GM12878 (cell line): Measurements from ENCODE around the gene DOCK2. TPM values are rescaled to one million over a fixed set of nuclear protein-coding genes. Genes with fewer than 3 reads are reported as not detected.
"Not testable (repeated sequence)": the region's sequence is repeated elsewhere in the genome, so short reads cannot be mapped to it uniquely, and the experiment has no call there.

Source experiments
- ATAC-seq: fragments of 200-7000 bp; cut with Tn5 transposase; 3 replicates; pipeline ENCODE4 v1.9.1; 2020; ENCODE audit warnings: mild to moderate bottlenecking, moderate library complexity
- BruUV-seq: library from RNA; stranded (reverse); fragments of 400-500 nt; replicated peaks from 2 replicates; lab custom pipeline; 2021; lab: Mats Ljungman, UMichigan
- CTCF ChIA-PET: fragments of 300-600 bp; sonication (Branson Sonifier 250); formaldehyde crosslinking; extraction: SDS; loops from one replicate; lab custom pipeline; 2021; ENCODE audit warnings: inconsistent platforms; lab: Yijun Ruan, JAX
- POLR2A ChIA-PET: fragments of 350-600 bp; formaldehyde crosslinking; extraction: SDS; loops from one replicate; lab custom pipeline; 2021; ENCODE audit warnings: inconsistent platforms; lab: Charles Lee
- RAD21 ChIA-PET: fragments of 300-600 bp; sonication (Branson Sonifier 250); formaldehyde crosslinking; loops from one replicate; lab custom pipeline; 2023; ENCODE audit warnings: antibody characterized with exemption; ENCODE audit not compliant: unreplicated experiment; lab: Charles Lee
- SMC1A ChIA-PET: fragments of 300-600 bp; sonication (Branson Sonifier 250); formaldehyde crosslinking; loops from one replicate; lab custom pipeline; 2023; ENCODE audit not compliant: unreplicated experiment, uncharacterized antibody; lab: Charles Lee
- DNase-seq: peaks from one replicate; pipeline ENCODE4 v3.0.0-alpha.2; 2011; ENCODE audit warnings: low read depth, low spot score
- FAIRE-seq: peaks from 3 replicates; lab custom pipeline; 2011; peaks lifted over from hg19 to GRCh38; lab: Jason Lieb, UNC
- H2AFZ ChIP-seq: 2 replicates; pipeline ENCODE4 v1.6.0; 2011; ENCODE audit warnings: low read depth, low read length, control low read depth; ENCODE audit not compliant: control insufficient read depth
- H3K27ac ChIP-seq: 2 replicates; pipeline ENCODE4 v1.5.1; 2011; ENCODE audit warnings: control low read depth; ENCODE audit not compliant: control insufficient read depth, insufficient read depth
- H3K27me3 ChIP-seq, 2 experiments: replicated peaks in 1 of 2; 2 replicates each; pipeline versions ENCODE4 v1.6.0 to v1.6.1; 2011; ENCODE audit warnings: low read length in 1 of 2; ENCODE audit not compliant: control insufficient read depth in 2 of 2, insufficient read depth in 2 of 2
- H3K36me3 ChIP-seq, 2 experiments: 2 replicates each; pipeline ENCODE4 v1.5.1; 2011; ENCODE audit warnings: low read length in 1 of 2; ENCODE audit not compliant: control insufficient read depth in 2 of 2, insufficient read depth in 2 of 2
- H3K4me1 ChIP-seq: 2 replicates; pipeline ENCODE4 v1.6.1; 2011; ENCODE audit warnings: mild to moderate bottlenecking, low read length, moderate library complexity, mixed read lengths; ENCODE audit not compliant: control insufficient read depth, insufficient read depth
- H3K4me2 ChIP-seq: 2 replicates; pipeline ENCODE4 v1.6.0; 2011; ENCODE audit warnings: control low read depth; ENCODE audit not compliant: control insufficient read depth, insufficient read depth
- H3K4me3 ChIP-seq: fragments of 200-600 bp; sonication (generic); 2 replicates; pipeline ENCODE4 v1.5.1; 2016
- H3K79me2 ChIP-seq: 2 replicates; pipeline ENCODE4 v1.6.0; 2011; ENCODE audit warnings: low read length; ENCODE audit not compliant: control insufficient read depth, insufficient read depth
- H3K9ac ChIP-seq: 2 replicates; pipeline ENCODE4 v1.8.0; 2011; ENCODE audit warnings: low read length, control low read depth, mixed read lengths; ENCODE audit not compliant: control insufficient read depth, insufficient read depth
- H3K9me3 ChIP-seq: replicated peaks from 3 replicates; pipeline ENCODE4 v1.5.1; 2011; ENCODE audit warnings: mild to moderate bottlenecking, low read length; ENCODE audit not compliant: control insufficient read depth, insufficient read depth
- H4K20me1 ChIP-seq: 2 replicates; pipeline ENCODE4 v1.6.0; 2011; ENCODE audit not compliant: control insufficient read depth, insufficient read depth
- CUX1 ChIP-seq: IDR thresholded peaks from 2 replicates; pipeline ENCODE4 v1.6.1; 2012; ENCODE audit warnings: improper control_type of control experiment, low read depth, low read length; ENCODE audit not compliant: insufficient replicate concordance
- EP300 ChIP-seq, 2 experiments: fragments of 150-350 bp in 1 of 2; IDR thresholded peaks; 2 replicates each; pipeline ENCODE4 v1.6.1; 2011 to 2012; ENCODE audit warnings: low read depth in 2 of 2, low read length in 2 of 2, borderline replicate concordance in 1 of 2, improper control_type of control experiment in 1 of 2, inconsistent platforms in 1 of 2; ENCODE audit not compliant: control insufficient read depth in 1 of 2
- IKZF2 ChIP-seq, 2 experiments: fragments of 450-650 bp; IDR thresholded peaks; 2 replicates each; pipeline ENCODE4 v1.6.1; 2017; ENCODE audit warnings: mild to moderate bottlenecking in 2 of 2, moderate library complexity in 2 of 2
- KDM1A ChIP-seq: fragments of 200-600 bp; sonication (generic); IDR thresholded peaks from 2 replicates; pipeline ENCODE4 v1.6.1; 2016; ENCODE audit warnings: borderline replicate concordance
- MEF2B ChIP-seq: fragments of 450-650 bp; IDR thresholded peaks from 2 replicates; pipeline ENCODE4 v1.6.1; 2018; ENCODE audit warnings: mild to moderate bottlenecking, moderate library complexity; ENCODE audit not compliant: partially characterized antibody, poor library complexity, severe bottlenecking
- RUNX3 ChIP-seq: IDR thresholded peaks from 2 replicates; pipeline ENCODE4 v1.6.1; 2012; ENCODE audit warnings: low read length, inconsistent platforms
- SPI1 ChIP-seq: IDR thresholded peaks from 2 replicates; pipeline ENCODE4 v1.6.1; 2011; ENCODE audit warnings: low read depth, mild to moderate bottlenecking, low read length, moderate library complexity, borderline replicate concordance; ENCODE audit not compliant: insufficient read depth
- STAT1 ChIP-seq: fragments of 450-650 bp; conservative IDR thresholded peaks from 2 replicates; pipeline ENCODE4 v1.6.1; 2014; ENCODE audit warnings: antibody characterized with exemption, mild to moderate bottlenecking
- SUPT20H ChIP-seq: IDR thresholded peaks from 2 replicates; pipeline ENCODE4 v1.6.1; 2011; ENCODE audit warnings: low read depth, mild to moderate bottlenecking, low read length, moderate library complexity, borderline replicate concordance; ENCODE audit not compliant: control insufficient read depth
- USF2 ChIP-seq: IDR thresholded peaks from 2 replicates; pipeline ENCODE4 v1.6.1; 2011; ENCODE audit warnings: low read depth, low read length, improper control_type of control experiment, borderline replicate concordance
- ZNF622 ChIP-seq: fragments of 450-650 bp; IDR thresholded peaks from 2 replicates; pipeline ENCODE4 v1.6.1; 2017; ENCODE audit warnings: mild to moderate bottlenecking, inconsistent platforms
- WGBS: methylation state at CpG from one replicate; pipeline ENCODE4 v1.1.6; 2016; ENCODE audit warnings: low lambda C conversion rate; ENCODE audit not compliant: insufficient replicate concordance, insufficient coverage; ENCODE audit errors: missing lambda C conversion rate; 5-methylcytosine and 5-hydroxymethylcytosine counted together
- in situ Hi-C: fragments of 300-500 bp; cut with MboI; formaldehyde crosslinking; loops from 9 replicates; pipeline ENCODE4 v1.14.3; 2018; ENCODE audit warnings: mixed read lengths
- intact Hi-C: fragments of 100-400 bp; cut with micrococcal nuclease; formaldehyde crosslinking; loops from one replicate; pipeline ENCODE4 v1.14.2; 2022; ENCODE audit not compliant: unreplicated experiment
- polyA plus RNA-seq, 11 experiments: library from polyadenylated mRNA; depleted of rRNA in 4 of 11; unstranded in 6 of 11; stranded (reverse) in 5 of 11; fragments of >200 nt; fragmentation: Nextera tagmentation in 4 of 11; fragmentation: Illumina TruSeq in 1 of 11; extraction: Ambion mirVana in 4 of 11; extraction: Trizol in 1 of 11; gene quantifications; 1 replicate in 1 of 11; 2 replicates in 10 of 11; pipeline versions ENCODE4 v1.2.1 to v1.2.3, GENCODE V29; 2011 to 2016; ENCODE audit warnings: inconsistent platforms in 2 of 11, missing spikeins in 2 of 11, low read depth in 1 of 11
- total RNA-seq, 4 experiments: library from RNA; depleted of rRNA in 3 of 4; stranded (reverse); fragments of >200 nt in 3 of 4; fragmentation: Illumina TruSeq in 1 of 4; extraction: Trizol in 1 of 4; gene quantifications; 2 replicates each; pipeline versions ENCODE4 v1.2.1 to v1.2.3, GENCODE V29; 2013 to 2021

DOCK2 gene
- total and polyA plus RNA-seq, 10 of the 15 experiments (the other 5 are each of a cell fraction or from before 2014, with no cell fraction given) = 34.2 to 192 (median 118) TPM

GRCh38 chr5:169615561-169615960 lies 21.5 kb upstream of the DOCK2 start:
- no peaks in the 10 kb centered on the region for H3K36me3 ChIP-seq
- SMC1A ChIA-PET = no interaction called here
- no peaks in the 10 kb centered on the region for H4K20me1 ChIP-seq
- DNase-seq (no peak), FAIRE-seq (no peak)
- no peak overlapping the region for H3K27ac ChIP-seq
- H3K9me3 ChIP-seq = no peaks in the 10 kb centered on the region
- H3K4me1 ChIP-seq = no peaks in the 10 kb centered on the region
- no peak overlapping the region for H2AFZ ChIP-seq
- POLR2A ChIA-PET = no interaction called here
- CTCF ChIA-PET = interaction anchor here (1.8 kb wide), 1 partner anchor 10 kb away, joined by 4 read pairs; no protein-coding TSS in a partner anchor
- BruUV-seq = no TSS peak
- TF ChIP-seq SUPT20H (no peak), SPI1 (no peak), ZNF622 (no peak), USF2 (no peak), KDM1A (no peak), STAT1 (no peak), CUX1 (no peak), RUNX3 (no peak), MEF2B (no peak), IKZF2 (IDR thresholded peaks at IDR 0.05) (no peak), EP300 (IDR thresholded peaks at IDR 0.05; ENCODE audit: borderline replicate concordance in 1 of 2, control insufficient read depth in 1 of 2, low read depth in 2 of 2, low read length in 2 of 2) (no peak)
- TF ChIP-seq, all 136 proteins: peak for 0
- H3K4me3 ChIP-seq = no peak overlapping the region
- 100% methylated on average over 1 of the region's 1 CpG for WGBS
- H3K79me2 ChIP-seq = no peaks in the 10 kb centered on the region
- RAD21 ChIA-PET = no interaction called here
- no peaks in the 10 kb centered on the region for H3K27me3 ChIP-seq
- intact Hi-C loops (no loop called here), in situ Hi-C loops (no loop called here)
- no peak for ATAC-seq
- no peak overlapping the region for H3K9ac ChIP-seq
- H3K4me2 ChIP-seq = no peak overlapping the region

- in situ Hi-C loops, H2AFZ ChIP-seq, H3K4me1 ChIP-seq, H3K27me3 ChIP-seq, H3K4me3 ChIP-seq, intact Hi-C loops, ATAC-seq, H3K4me2 ChIP-seq, FAIRE-seq, H3K9ac ChIP-seq, H3K27ac ChIP-seq, H4K20me1 ChIP-seq, H3K36me3 ChIP-seq, RAD21 ChIA-PET, BruUV-seq, H3K79me2 ChIP-seq, H3K9me3 ChIP-seq, DNase-seq: not testable (repeated sequence)
- CTCF ChIA-PET = interaction anchor here (1.6 kb wide), 1 partner anchor 33 kb away, joined by 4 read pairs; no protein-coding TSS in a partner anchor
- POLR2A ChIA-PET = interaction anchor here (0.9 kb wide), 1 partner anchor 17 kb away, joined by 3 read pairs; no protein-coding TSS in a partner anchor
- WGBS = 53% methylated on average over 2 of the region's 2 CpGs
- SMC1A ChIA-PET = interaction anchor here (1.3 kb wide), 1 partner anchor 10 kb away, joined by 5 read pairs; no protein-coding TSS in a partner anchor
These were observed 12.8 kb upstream of the DOCK2 start for GRCh38 chr5:169624307-169624706.
